Endothelial cell of umbilical vein (primary cell): Measurements from ENCODE around the gene SULT1C4.

ENCODE experiments used
- EZH2 ChIP-seq: IDR thresholded peaks from 2 replicates; pipeline ENCODE4 v1.6.1; 2012; ENCODE audit warnings: borderline replicate concordance, low read depth, mild to moderate bottlenecking, moderate library complexity, low read length, inconsistent platforms; ENCODE audit not compliant: severe bottlenecking
- POLR2AphosphoS5 ChIP-seq: IDR thresholded peaks from 2 replicates; pipeline ENCODE4 v1.6.1; 2012; ENCODE audit warnings: low read depth, mild to moderate bottlenecking, control low read depth, low read length, moderate library complexity; ENCODE audit not compliant: insufficient read depth
- TF ChIP-seq, protein P1 (sequence below), 2 donors: IDR thresholded peaks; 1 replicate in 1 of 2; 2 replicates in 1 of 2; pipeline ENCODE4 v1.5.1; 2011; ENCODE audit warnings: low read length in 2 of 2, mild to moderate bottlenecking in 2 of 2, moderate library complexity in 2 of 2, control low read depth in 1 of 2, inconsistent platforms in 1 of 2, low read depth in 1 of 2; ENCODE audit not compliant: insufficient read depth in 1 of 2; ENCODE audit errors: extremely low read depth in 1 of 2

DNA sequence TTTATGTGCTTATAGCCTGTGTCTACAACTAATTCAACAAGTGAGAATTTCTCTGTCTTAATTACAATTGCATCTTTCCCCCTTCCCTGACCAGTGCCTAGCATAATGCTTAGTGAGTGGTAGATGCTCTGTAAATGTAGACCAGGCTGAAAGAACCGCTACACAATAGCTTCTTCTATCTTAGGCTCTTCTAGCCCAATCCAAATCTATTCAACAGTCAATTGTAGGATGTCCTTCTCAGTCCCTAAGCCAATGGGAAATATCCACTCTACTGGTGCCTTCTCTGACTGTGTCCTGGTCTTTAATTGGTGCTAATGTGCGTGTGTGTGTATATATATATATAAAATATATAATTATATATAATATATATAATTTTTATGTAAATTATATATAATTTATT is 37.2 kb downstream of the SULT1C4 start:
- TF ChIP-seq, protein P1, sequence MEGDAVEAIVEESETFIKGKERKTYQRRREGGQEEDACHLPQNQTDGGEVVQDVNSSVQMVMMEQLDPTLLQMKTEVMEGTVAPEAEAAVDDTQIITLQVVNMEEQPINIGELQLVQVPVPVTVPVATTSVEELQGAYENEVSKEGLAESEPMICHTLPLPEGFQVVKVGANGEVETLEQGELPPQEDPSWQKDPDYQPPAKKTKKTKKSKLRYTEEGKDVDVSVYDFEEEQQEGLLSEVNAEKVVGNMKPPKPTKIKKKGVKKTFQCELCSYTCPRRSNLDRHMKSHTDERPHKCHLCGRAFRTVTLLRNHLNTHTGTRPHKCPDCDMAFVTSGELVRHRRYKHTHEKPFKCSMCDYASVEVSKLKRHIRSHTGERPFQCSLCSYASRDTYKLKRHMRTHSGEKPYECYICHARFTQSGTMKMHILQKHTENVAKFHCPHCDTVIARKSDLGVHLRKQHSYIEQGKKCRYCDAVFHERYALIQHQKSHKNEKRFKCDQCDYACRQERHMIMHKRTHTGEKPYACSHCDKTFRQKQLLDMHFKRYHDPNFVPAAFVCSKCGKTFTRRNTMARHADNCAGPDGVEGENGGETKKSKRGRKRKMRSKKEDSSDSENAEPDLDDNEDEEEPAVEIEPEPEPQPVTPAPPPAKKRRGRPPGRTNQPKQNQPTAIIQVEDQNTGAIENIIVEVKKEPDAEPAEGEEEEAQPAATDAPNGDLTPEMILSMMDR (IDR thresholded peaks at IDR 0.05; ENCODE audit: extremely low read depth in 1 of 2, insufficient read depth in 1 of 2, low read depth in 1 of 2, low read length in 2 of 2) = no peak
- TF ChIP-seq EZH2 = no peak
- TF ChIP-seq POLR2AphosphoS5 = no peak
